HFF-Myc (cell line): ENCODE data around the gene PIEZO2.

Experiments
- DNase-seq: peaks from one replicate; pipeline ENCODE4 v3.0.0-alpha.2; 2011; ENCODE audit warnings: low read depth; ENCODE audit errors: extremely low read depth
- H3K4me3 ChIP-seq: replicated peaks from 2 replicates; pipeline ENCODE4 v1.5.1; 2011; ENCODE audit warnings: low read depth, mild to moderate bottlenecking, control low read depth, low read length
- CTCF ChIP-seq: IDR thresholded peaks from 2 replicates; pipeline ENCODE4 v1.5.1; 2012; ENCODE audit warnings: mild to moderate bottlenecking, low read depth, low read length, control low read depth; ENCODE audit errors: missing control alignments

Gene PIEZO2

GRCh38 chr18:10895976-10896375 is 253.4 kb downstream of the PIEZO2 start:
- DNase-seq: no peak
- no peak overlapping the region for H3K4me3 ChIP-seq
- no peak for TF ChIP-seq CTCF

DNA sequence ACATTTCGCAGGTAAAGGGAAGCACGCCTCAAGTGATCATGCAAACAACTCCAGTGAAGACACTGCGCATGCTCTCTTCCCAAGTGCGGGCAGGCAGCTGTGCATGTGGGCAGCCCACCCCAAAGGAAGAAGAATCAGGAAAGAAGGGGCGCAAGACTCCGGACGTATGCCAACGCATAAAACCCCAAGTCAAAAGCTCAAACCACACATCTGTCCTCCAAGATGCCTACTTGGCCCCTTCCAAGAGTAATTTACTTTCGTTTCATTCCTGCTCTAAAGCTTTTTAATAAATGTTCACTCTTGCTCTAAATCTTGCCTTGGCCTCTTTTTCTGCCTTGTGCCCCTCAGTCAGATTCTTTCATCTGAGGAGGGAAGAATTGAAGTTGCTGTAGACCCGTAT is 254.9 kb downstream of the PIEZO2 start:
- no peak for DNase-seq
- TF ChIP-seq CTCF: no peak
- no peak overlapping the region for H3K4me3 ChIP-seq

DNA sequence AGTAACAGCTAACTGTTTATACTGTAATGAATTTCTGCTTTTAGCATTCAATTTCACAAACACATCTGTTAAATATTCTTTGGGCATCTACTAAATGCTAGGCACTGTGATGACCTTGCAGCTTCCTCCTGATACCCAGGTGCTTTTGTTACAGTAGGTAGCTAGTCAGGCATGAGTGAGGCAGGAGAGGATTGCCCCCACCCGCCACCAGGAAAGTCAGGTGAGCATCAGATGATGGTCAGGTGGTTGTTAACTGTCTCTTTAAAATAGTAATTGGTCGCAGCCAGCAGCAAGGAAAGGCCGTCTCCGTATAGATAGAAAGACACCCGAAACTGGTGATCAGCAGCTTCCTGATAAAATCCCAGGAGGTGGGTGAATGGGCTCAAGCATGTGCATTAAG is 255.6 kb downstream of the PIEZO2 start:
- no peak for DNase-seq
- TF ChIP-seq CTCF: no peak
- H3K4me3 ChIP-seq: no peak overlapping the region

DNA sequence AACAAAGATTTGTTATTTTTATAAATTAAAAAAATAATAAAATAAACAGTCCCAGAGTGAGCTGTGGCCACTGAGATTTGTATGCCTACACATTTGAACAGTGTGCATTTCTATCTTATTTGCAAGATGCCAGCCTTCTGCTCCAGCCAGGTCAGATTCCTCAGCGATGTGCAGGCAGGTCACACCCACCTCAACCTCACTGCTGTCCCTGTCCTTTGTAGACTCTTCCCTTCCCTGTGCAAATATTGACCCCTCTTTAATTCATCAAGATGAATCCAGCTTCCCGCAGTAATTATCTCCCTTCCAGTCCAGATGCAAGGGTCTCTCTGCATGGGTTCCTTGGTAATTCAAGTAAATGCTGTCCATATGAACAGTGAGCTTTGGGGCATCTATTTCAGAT is 256.2 kb downstream of the PIEZO2 start:
- TF ChIP-seq CTCF: no peak
- DNase-seq: no peak
- H3K4me3 ChIP-seq: no peak overlapping the region

DNA sequence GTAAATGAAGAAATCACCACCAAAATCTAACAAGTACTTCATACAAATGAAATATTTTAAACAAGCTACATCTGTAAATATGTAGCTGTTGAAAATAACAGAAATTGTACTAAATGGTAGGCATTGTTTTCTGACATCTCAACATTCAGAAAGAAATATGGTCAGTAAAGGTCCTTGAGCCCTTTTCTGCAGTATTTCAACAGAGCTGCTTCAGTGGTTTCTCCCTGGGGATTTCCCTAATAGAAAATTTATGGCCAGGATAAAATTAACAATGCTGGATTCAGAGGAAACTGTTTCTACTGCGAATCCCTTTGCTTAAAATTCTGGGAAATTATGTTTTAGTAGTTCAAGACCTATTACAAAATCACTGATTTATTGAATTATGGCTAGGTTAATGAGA is 256.6 kb downstream of the PIEZO2 start:
- no peak for TF ChIP-seq CTCF
- H3K4me3 ChIP-seq: no peak overlapping the region
- DNase-seq: no peak

DNA sequence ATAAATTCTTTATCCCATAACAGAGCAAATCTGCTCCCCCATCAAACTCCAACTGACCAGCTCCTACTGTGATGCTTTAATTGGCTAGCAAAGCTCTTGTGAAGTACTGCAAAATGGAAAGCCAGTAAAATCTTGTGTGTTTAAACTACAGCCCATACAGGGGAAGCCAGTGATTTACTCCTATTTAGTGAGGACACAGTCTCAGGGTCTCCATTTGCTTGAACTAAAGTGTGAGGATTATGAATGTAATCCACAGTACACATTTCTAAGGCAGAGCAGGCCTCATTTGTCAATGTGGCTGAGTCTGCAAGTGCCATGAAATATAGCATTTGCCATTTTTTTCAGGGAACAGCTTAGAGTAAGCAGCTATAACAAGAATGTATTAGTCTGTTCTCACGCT is 259.3 kb downstream of the PIEZO2 start:
- DNase-seq: no peak
- no peak overlapping the region for H3K4me3 ChIP-seq
- no peak for TF ChIP-seq CTCF

DNA sequence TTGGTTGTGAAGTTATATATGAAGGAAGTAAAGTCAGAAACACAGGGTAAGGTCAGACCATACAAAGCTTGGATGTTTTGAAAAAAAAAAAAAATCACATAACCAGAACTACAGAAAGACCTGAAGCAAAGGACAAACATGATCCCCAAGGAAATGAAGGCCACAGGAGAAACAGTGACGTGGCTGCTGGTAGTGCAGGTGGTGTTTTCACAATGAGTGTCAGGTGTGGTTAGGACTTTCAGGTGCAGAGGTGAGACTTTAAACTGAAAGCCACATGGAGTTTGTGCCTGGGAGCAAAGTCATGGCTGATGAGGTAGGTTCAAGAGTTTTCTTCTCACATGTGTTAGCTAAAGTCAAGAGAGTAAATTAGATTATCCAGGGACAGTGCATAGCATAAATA is 270.7 kb downstream of the PIEZO2 start:
- no peak for TF ChIP-seq CTCF
- no peak overlapping the region for H3K4me3 ChIP-seq
- no peak for DNase-seq
